ENCODE results near the gene ANKRD10.

ANKRD10 gene

DNA sequence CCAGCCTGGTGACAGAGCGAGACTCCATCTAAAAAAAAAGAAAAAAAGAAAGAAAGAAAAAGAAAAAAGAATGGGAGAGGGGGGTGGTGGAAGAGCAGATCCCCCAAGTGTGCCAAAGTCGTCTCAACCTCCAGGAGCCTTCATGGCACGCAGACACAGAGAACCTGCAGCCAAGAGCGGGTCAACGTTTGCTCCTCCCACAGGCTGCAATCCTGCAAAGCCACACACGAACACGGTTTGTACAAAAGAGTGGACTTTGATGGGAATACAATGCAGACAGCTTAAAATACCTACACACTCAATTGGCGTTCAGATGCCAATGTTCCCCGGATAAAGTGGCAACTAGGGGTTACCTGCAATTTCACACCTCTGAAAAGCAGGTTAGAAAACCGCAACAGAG is 29.4 kb downstream of the ANKRD10 start:
- FAIRE-seq = no peak

DNA sequence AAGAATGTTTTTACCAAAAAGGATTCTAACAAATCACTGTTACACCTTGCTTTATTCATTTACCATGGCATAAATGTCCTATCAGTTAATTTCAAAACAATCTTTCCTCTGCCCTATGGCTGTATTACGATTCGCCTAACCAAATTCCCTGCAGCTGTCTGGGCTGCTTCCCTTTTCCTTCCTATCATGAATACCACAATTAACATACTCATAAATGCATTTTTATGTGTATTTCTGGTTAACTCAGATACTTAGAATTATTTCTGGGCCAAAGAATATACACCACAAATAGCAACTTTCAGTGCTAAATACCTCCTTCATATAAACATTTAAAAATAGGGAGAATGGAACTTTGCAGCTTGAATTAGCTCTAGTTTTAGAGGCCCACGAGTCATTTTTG is 30.4 kb downstream of the ANKRD10 start:
- peak; percentile 40 for FAIRE-seq

DNA sequence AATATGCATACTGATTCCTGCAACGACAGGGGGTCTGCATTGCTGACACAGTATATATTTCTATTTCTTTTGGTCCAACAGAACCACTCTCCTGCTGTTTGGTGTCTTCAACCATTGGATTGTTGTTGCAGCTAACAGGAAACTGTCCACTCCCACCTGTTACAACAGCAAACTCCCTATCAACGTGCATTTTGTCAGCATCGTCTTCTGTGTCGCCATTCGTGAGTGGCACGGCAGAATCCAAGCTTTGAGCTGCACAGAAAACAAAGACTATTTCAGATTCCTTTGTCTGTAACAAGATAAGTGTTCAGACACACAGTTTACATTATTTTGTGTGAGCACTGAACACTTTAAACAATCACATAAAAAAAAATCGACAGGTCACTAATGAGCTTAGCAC is 31.3 kb downstream of the ANKRD10 start:
- FAIRE-seq = no peak

DNA sequence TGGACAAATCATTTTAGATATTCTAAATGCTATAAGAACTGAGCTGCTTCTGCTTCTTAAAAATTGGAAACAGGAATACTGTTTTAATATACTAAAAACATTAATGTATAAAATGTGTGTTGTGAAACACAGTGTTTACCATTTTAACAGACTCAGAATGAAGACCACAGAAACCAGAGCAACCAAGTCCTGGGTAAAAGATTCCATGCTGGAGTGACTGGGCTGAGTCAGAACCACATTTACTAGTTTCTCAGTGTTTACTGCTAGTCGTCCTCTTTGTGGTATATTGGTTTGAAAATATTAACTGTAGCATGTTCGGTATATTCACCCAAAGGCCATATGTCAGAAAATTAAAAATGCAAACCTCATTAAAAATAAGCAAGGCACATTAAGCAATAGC is 31.9 kb downstream of the ANKRD10 start:
- no peak for FAIRE-seq

DNA sequence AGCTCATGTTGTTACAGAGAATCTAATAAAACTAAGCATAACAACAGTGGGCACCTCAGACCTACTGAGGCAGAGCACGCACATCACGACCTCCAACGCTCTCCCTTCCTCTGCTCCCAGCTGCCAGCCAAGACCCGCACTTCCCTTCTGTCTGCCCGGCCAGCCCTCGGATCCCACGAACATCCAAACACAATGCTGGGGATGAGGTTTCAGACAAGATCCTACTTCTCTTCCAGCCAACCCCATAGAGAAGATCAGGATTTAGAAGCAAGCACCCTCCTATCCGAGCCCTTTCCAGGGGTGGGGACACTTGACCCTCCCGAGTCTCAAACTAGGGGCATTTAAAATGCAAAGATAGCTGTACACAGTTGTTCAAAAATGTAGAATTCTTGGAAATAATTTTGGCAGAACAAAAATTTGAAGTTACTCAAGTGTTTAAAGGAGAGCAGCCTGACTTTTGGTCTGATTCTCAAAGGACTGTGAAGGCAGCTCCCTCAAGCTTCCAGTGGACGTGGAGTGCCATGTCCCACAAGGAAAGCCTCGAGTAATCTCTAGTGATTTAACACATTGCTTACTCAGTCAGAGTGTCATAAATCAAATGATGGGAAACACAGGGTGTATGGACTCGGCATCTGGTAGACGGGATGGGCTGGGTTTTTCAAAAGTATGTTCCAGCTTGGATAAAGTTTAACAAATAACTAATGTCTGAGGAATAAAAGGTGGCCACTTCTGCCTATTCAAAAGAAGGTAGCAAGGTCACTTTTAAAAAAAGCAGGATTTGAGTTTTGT is 32.8 kb downstream of the ANKRD10 start:
- FAIRE-seq = no peak

DNA sequence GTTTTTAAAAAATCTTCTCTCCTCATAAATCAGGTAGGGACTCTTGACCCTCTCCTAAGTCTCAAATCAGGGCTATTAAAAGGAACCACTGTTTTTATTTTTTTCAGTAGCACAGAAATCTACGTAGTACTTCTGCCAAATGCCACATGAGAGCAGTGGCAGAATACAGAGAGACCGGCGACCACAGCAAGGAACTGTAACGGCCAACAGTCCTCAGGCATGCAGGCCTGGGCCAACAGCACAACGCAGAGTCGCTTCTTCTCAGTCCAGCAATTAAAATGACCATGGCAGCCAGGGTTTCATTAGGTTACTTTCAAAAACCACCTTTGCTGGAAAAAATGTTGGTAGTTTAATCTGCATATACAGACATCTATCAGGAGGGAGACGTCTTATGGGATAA is 34.2 kb downstream of the ANKRD10 start:
- no peak for FAIRE-seq

DNA sequence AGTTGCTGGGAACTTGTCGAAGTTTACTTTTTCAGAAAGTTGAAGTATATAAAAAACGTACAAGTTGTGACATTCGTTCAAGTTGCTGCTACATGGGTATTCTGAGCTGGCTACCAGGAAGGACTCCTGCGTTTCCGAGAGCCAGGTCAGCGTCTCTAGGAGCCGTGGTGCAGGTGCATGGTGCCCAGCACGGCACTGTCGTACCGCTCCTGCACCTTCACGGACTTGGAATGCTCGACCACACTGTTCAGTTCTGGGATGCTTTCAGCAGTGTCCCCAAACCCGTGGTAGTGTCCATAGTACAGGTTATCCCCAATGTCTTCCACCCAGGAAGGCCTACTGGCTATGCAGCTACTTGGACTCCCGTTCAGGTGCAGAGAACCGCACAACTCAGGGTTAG is 35.4 kb downstream of the ANKRD10 start:
- no peak for FAIRE-seq

DNA sequence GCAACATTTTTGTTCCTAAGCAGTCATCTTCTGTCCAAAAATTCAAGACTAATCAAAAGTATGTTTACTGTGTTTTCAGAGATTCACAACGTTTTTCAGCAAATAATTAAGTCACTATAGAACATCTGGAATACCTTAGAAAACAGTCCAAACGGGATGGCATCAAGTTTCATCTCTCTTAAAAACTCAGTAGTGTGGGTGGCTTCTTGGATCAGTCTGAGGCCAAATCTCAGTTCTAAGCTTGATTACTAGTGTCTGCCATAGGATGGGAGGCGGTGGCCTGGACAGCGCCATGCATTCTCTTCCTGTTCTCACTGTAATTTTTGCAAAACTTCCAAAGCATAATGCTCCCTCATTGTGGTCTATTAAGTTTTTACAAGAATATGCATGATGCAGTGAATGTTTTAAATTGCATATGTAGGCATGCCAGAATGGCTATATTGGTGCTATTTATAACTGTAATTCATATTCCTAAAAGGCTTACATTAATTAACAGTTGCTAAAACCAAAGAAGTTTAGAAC is 37.1 kb downstream of the ANKRD10 start:
- no peak for FAIRE-seq

DNA sequence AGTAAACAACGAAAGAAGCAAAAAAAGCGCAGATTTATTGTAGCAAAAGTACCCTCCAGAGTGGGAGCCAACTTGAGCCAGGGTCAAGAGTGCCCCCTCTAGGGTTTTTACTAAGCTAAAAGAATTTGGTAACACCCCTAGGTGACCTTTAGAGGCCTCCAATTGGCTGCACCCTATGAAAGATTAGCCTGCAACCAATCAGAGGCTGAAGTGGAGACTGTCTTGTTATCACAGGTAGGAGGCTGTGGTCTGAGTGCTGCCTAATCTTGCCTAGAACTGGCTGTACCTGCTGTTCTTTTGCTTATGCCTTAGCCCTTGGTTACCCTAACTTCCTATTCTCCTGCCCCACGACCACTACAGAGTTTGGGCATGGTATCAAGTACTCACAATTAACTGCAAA is 38.3 kb downstream of the ANKRD10 start:
- FAIRE-seq = no peak

DNA sequence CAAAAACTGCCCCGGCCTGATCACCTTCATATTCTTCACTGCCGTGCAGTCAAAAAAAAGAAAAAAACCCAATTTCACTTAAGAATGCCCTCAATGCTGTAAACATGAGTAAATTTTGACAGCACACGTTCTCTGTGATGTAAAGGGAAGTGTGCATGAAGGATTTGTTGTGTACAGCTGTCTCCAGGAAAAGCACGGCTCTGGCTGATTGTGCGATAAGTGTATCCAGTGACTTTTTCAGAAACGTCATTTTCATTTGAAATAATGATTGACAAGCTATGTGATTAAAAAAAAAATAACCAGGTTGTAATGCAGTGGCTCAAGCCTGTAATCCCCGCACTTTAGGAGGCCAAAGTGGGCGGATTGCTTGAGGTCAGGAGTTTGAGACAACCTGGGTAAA is 39.6 kb downstream of the ANKRD10 start:
- no peak for FAIRE-seq

DNA sequence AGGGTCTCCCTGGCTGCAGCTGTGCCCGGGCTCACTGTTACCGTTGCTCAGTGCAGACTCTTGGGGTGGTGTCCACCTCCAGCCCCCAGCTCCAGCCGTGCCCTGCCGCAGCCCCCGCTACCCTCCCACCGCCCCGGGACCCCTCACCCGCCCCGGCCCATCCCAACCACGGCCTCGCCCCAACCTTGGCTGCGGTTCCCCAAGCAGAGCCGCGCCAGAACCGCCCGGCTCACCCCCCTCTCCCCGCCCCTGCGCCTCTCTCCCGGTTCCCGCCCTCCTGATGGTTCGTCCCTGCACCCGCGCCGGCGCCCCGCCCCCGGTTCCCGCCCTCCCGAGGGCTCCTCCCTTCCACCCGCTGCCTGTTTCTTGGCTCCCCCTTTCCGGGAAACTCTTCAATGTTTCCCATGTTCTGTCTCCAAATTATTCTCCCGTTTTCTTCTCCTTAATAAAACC is 40.3 kb downstream of the ANKRD10 start:
- no peak for FAIRE-seq

DNA sequence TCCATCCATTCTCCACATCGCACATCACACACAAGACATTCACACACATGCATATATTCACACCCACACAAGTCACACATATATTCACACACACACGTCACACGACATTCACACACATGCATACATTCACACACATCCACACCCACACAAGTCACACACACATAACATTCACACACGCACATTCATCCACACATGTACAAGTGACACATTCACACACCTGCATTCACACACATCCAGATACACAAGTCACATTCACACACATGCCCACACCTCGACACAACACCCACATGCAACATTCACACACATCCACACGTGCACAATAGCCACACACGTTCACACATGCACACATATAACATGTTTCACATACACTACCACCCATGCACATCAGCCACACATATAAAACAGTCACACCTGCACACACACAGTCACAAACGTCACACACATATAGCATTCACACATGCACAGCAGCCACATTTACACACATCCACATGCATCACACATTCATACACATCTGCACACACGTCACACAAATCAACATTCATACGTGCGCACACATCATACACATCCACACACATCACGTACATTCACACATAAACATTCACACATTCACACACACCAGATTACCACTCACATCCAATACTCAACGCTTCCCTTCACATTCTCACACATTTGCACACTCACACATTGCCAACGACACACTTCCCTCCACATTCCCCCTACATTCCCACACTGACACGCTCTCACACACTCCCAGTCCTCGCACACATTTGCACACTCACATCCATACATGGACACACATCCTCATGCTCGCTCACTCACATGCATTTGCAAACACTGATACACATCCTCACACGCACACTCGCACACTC is 41.0 kb downstream of the ANKRD10 start:
- FAIRE-seq = no peak

DNA sequence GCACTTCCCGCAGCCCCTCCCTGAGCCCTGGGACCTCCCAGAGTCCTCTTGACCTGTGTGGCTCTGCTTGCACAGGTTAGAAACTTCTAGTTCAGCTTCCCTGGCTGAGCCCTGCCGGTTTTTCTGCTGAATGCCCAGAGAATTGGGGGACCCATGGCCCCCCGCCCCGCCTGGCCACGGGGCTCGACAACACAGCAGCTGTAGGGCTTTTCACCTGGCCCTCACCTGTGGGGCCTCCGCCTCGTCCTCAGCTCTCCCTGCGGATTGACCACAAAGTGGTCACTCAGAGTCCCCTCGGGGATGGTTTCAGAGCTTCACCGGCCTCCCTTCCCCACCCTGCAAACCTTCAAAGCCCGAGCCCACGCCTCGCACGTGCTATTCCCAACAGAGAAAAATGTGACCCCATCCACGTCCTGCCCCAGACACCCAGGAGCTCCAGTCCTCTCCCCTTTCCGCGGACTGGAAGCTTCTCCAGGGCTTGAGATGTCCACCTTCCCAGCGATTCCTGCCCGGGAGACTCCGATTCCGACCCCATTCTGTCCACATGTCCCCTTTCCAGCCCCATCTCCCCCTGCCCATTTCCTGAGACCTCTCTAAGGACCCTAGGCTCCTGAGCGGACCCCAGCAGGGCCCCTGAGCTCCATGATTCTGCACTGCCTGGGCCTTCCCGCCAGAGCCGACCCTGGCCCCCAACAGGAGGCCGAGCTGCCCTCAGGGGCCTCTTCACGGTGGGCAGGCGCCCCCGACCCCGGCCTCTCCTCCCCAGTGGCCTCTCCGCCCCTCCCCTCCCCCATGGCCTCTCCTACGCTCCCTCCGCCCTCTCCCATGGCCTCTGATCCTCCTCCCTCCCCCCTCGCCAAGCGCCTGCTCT is 41.9 kb downstream of the ANKRD10 start:
- no peak for FAIRE-seq

DNA sequence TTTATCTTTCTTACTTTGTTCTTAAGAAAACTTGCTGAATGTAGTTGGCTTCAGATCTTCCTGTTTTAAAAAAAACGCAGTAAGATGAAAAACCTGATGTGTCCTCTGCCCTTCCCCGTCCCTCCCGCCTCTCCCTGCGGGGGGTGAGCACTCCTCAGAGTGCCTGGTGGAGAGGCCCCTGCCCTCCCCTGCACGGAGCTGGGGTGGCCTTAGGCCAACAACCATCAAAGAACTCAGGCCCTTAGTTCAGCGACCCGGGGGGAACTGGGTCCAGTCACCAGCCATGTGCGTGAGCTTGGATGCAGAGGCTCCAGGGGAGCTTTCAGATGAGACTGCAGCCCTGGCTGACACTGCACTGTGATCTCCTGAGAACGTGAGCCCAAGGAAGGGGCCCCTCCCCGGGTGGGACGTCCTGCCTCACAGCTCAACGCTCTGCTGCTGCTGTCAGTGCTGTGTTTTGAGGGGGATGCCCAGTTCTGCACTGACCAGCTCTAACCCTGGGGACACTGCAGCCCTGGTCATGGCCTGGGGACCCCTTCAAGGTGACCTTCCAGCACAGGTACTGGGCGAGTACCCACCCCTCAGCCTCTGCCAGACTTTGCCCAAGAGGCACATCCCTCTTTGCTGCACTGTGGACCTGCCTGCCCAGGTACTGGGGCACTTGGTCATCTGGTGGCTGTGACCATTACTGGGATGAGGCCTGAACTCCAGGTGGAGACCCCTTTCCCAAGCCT is 42.7 kb downstream of the ANKRD10 start:
- FAIRE-seq = no peak

DNA sequence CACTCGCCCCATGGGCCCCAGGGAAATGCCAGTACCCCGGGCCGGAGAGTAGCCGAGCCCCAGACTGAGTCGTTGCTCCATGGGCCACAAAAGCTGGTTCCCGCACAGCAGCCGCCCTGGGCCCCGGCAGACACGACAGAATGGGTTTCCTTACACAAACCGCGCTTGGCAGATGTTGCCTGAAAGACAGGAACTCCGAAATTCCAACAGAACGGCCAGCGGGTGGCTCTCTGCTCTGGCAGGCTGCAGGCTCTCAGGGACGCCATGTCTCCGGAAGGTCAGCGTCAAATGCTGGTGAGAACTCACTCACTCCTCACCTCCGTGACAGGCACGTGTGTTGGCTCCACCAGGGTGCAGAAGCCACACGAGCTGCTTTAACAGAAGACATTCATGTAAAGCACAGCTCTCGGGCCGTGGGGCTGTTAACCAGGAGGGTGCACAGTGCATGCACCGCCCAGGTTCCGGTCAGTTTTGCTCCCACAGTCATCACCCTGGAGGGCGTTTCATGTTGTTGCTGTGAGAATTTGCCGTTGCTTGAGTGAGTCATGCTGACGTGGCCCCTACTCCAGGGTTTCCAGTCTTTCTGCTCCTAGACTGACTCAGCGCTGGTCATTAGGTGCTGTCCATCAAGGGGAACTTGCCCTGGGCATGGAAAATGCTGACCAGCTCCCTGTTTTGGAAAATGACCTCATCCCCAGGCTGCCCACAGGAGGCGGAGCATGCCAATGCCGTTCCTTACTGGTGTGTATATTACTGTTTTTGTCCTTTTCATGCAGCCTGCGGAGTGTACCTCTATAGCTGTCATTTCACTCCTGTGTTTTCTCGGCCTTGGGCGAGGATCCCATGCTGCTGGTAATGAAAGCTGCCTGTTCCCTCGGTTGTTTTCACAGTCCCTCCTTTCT is 44.8 kb downstream of the ANKRD10 start:
- FAIRE-seq = no peak

DNA sequence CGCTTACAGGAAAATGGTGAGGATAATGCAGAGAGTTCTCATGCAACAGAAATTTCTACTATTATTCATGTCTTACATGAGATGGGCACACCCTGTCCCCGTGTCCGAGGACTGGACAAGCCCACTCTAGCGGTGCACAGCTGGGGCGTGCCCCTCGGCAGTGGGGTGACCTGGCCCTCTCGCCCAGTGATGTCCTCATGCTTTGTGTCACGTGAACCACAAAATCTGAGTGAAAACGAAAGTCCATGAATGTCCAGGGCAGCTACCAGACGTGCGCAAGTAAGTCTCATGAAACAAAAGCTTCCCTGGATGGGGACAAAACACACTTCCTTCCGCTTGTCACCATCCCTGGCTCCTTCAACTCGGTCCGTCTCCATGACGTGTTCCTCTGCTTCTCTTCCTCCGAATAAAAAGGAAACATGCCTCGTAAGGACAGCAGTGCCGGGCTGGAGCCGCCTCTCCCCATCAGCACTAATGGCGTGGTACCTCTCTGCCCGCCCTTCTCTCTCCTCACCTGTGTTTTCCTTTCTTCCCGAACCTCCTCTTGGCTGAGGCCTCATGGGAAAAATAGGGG is 45.6 kb downstream of the ANKRD10 start:
- FAIRE-seq = no peak

DNA sequence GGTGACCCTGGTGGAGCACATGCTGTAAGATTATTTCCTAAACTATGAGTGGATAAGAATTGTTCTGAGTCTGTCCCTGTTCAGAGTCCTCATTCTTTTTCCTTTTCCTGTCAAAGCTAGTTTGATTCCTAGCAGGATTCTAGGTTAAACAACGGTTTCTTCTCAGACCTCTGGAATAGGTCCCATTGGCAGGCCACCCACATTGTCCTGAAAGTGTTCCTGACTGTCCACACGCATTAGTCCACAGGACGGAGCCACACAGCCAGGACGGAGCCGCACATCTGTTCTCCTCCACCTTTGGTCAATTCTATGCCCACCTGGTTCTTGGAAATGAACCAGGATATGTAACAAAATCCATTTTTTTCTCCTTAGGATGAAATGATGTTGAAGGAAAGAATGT is 46.1 kb downstream of the ANKRD10 start:
- FAIRE-seq = no peak

DNA sequence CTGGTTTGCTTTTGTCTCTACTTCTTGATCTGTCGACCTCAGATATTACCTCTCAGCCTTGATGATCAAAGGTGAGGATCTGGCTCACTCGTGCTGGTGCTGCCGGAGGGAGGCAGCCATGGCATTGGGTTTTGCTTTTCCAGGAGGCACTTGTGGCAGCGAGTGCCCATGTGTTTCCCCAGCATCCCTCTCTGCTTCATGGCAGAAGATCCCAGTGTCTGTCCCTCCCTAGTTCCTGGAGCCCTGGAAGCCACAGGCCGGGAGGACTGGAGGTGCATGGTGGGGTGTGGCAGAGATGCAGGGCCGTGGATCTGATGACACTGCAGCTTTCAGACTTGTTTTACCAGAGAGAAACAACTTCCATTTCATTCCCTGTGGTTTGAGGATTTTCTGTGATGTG is 47.5 kb downstream of the ANKRD10 start:
- no peak for FAIRE-seq

DNA sequence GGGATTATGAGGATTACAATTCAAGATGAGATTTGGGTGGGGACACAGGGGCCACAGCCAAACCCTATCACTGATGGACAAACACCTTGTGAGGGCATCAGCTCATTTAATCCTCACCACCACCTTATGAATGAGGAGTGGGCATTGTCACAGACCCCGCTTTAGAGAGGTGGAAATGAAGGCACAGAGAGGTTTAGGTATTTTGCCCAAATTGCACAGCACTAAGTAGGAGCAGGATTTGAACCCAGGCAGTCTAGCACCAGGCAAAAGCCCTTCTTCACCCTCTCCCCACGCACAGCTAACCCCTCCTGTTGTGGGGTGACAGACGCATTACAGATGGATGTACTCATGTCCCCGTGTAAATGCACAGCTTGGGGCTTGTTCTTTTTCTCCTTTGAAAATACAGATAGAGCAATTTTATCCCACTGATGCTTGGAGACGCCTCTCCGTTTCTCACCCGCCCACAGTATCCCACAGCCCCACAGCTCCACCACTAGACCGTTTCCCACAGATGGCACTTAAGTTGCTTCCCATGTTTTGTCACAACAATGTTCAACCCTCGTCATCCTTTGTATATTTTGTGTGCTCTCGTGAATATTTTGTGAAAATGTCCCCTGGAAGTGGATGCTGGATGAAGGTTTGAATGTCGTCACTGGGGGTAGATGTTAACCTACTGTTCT is 48.2 kb downstream of the ANKRD10 start:
- FAIRE-seq = no peak

DNA sequence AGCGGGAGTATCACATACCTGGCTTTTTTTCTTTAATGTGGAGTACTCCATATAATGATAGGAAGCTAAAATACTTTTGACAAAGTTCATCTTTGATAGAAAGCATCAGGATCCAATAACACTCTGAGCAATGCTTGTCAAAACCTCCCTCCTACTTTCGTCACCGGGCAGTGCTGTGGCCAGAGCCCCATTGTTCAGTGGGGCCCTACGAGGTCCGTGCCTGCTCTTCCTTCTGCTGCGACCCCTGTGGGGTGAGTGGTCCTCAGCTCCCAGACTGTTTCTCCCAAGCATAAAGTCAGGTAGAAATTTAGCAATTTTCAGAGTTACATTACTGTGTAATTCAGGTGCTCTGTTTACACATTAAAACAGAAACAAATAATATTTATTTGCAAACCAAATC is 51.2 kb downstream of the ANKRD10 start:
- no peak for FAIRE-seq
